IPS DF 4.7 (cell line): ENCODE results near the gene IFIT2.
"Not testable (repeated sequence)": the region's sequence is repeated elsewhere in the genome, so short reads cannot be mapped to it uniquely, and the experiment has no call there.

Source experiments
- DNase-seq: peaks from one replicate; pipeline ENCODE4 v3.0.0-alpha.2; 2013; ENCODE audit warnings: low spot score; ENCODE audit errors: extremely low read depth

The IFIT2 gene

DNA sequence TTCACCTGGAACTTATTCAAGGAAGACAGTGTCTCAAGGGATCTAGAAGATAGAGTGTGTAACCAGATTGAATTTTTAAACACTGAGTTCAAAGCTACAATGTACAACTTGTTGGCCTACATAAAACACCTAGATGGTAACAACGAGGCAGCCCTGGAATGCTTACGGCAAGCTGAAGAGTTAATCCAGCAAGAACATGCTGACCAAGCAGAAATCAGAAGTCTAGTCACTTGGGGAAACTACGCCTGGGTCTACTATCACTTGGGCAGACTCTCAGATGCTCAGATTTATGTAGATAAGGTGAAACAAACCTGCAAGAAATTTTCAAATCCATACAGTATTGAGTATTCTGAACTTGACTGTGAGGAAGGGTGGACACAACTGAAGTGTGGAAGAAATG, 36.9 kb downstream of the IFIT2 start:
- DNase-seq: no peak

DNA sequence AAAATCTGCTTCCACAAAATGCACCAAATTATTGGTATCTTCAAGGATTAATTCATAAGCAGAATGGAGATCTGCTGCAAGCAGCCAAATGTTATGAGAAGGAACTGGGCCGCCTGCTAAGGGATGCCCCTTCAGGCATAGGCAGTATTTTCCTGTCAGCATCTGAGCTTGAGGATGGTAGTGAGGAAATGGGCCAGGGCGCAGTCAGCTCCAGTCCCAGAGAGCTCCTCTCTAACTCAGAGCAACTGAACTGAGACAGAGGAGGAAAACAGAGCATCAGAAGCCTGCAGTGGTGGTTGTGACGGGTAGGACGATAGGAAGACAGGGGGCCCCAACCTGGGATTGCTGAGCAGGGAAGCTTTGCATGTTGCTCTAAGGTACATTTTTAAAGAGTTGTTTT, 38.0 kb downstream of the IFIT2 start:
- no peak for DNase-seq

DNA sequence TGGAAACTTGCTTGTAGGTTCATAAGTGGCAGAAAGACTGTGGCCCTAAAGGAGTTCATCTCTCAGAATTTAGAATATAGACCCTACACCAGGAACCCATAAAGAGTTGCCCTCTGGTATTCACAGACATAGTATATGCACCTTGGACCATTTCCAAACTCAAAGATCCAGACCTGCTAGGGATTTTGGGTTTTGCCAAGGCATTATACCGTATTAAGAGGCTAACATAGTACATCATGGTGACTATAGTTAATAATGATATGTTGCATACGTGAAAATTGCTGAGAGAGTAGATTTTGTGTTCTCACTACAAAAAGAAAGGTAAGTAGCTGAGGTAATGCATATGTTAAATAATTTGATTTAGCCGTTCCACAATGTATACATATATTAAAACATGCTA, 39.8 kb downstream of the IFIT2 start:
- DNase-seq: no peak

DNA sequence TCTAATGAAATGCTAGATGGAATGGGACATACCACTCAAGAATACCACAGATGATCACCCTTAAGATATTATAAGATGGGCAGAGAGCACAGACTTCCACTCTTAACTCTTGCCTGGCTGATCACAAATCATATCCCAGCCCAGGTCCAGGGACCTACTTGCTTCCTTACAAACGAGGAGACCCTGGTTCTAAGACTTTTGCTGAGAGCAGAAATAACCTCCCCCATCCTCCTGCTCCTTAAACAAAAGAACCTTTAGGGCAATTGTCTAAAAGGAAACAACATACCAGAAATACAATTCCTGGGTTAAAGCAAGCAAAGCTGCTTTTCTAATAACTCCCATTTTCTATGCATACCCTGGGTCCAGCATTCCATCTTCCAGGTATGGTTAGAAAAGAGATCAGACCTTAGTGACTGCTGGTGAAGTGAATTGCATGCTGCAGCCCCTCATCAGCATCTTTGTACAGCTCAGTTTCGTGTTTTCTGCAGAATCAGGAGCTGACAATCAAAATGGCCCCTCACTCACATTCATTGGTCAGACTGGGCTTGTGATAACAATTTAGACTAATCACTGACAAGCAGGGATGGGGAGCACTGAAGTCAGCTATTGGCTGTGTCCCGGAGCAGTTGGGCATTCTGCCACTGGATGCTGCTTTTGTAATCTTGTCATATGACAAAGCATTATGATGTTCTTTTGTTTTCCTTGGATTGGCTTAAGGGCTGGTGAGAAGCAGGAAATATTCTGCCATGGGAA, 40.5 kb downstream of the IFIT2 start:
- no peak for DNase-seq

DNA sequence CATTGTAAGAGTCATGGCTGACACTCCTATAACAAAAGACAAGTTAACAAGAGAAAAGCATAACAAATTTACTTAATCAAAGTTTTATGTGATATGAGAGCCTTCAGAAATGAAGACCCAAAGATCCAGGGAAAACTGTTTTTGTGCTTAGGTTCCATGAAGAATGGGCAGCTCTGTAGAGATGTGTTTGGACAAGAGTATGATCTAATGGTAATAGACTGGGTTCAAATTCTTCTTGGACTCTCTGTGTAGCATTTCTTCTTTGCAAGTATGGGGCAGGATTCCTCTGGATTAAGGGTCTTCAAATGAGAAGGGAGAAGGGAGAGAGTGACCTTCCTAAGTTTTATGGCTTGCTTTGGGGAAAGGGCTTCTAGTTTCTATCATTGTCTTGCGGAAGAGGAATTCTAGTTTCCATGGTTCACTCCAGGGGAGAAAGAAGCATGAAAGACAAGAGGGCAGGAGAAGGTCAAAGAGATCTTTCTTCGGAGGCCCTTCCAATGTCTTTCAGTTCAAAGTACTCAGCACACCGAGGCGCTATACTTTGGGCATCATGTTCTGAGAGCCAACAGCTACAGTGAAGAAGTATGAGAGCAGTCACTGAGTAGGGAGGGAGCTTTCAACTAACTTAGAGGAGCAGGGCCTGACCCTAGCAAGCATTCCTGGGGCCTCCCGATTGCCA, 41.4 kb downstream of the IFIT2 start:
- no peak for DNase-seq

DNA sequence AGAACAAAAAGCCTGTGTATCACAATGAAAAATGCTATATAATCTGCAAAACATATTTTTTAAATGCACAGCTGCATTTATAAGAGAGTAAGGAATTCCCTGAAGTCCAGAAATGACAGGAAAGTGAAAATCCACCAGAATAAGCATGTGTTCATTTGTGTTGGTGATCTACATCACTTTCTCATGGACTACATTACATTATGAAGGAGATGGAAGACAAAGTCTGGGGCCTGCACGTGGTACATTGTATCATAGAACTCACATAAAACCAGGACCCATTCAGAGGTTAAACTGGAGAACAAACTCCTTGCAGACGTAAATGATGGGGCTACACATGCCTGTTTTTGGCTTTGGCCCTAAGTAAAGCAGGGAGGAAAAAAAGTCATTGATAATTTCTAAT, 42.3 kb downstream of the IFIT2 start:
- DNase-seq: no peak

DNA sequence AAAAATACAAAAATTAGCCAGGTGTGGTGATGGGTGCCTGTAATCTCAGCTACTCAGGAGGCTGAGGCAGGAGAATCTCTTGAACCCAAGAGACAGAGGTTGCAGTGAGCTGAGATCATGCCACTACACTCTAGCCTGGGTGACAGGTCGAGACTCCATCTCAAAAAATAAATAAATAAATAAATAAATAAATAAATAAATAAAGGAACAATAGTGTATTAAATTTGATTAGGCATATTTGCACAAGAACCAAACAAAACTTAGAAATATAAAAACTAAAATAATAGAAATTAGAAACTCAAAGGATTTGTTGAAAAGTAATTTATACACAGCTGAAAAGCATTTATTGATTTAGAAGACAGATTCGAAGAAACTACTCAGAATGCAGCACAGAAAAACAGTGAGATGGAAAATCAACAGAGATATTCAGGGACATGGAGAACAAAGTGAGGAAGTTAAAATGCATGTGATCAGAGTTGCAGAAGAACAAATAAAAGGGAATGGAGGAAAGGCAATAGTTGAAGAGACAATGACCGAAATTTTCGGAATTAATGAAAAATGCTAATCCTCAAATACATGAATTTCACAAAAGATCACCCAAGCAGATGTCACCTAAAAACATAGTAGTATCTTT, 43.6 kb downstream of the IFIT2 start:
- no peak for DNase-seq

DNA sequence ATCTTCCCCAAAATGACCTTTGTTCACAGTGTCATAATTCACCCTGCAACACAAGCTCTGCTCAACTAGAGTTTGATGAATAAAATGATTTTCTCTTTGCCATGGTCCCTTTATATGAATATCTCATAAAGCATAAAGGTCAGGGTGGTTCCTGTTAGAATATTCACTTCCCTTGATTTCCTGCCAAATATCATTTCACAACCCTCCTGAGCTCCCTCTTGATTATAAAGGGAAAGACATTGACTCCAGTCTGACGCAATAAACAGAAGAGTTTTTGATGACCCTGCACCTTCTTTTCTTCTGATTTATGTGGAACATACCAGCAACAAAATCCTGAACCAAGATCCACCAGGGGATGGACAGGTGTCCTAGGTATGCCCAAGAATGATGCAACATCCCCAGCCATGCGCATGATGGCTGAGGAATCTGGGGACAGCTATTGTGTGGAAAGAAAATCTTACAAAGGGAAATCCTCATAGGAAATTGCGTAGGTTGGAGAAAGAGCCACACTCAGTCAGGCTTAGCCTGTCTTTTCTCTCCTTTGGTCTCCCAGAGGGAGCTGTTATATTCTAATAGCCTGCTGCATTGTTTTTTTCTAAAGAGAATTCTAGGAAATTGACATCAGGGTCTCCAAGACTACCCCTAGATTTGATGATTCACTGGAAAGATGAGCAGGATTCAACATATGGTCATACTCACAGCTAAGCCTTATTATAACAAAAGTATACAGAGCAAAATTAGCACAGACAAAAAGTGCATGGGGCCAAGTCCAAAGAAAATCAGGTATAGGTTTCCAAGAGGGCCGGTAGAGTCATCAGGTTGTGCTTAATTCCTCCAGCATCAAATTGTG, 44.8 kb downstream of the IFIT2 start:
- no peak for DNase-seq

DNA sequence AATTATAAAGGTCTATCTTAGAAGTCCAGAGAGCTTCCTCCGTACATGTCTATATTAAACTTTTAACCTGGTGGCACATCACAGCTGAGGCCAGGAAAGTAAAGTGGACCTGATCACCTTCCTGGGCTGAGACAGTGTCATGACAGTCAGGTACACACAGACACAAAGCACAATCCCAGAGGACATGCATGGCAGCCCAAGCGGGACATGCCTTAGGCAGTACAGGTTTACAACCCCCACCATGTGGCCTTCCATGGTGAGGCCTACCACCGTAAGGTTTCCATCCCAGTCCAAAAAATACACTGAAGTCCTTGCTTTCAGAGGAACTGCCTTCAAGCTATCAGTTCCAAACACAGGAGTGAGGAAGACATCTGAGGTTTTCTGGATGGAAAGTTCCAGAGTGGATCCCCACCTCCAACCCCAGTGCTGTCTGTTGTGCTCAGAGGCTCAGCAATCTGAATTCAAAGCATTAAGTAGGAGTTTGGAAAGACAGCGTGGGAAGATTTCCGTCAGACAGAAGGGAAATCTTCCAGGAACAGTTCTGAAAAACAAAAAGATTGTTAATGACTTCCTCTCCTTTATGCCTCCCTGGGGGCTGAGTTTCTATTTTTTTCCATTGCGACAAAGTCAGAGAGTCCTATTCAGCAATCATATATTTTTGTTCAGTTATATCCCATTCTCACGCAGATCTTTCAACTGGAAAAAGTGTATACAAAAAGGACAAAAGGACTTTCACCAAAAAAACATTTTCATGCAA, 46.0 kb downstream of the IFIT2 start:
- DNase-seq: no peak

DNA sequence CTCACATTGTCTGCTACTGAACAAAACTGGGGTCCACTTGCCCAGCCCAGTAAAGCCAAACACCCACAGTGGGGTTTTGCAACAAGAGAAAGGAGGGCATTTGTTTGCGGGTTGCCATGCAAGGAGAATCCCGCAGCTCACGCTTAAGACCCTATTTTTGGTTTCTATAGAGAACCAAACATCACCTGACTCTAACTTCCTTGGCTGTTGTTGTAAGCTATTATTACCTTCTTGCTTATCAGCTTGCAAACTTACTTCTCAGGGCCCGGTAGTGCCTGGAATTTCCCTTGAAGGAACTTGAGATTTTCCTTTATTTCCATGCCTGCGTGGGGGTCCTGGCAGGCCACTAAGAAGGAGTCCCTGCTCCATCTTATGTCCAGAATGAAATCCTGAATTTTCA, 46.6 kb downstream of the IFIT2 start:
- DNase-seq: no peak

DNA sequence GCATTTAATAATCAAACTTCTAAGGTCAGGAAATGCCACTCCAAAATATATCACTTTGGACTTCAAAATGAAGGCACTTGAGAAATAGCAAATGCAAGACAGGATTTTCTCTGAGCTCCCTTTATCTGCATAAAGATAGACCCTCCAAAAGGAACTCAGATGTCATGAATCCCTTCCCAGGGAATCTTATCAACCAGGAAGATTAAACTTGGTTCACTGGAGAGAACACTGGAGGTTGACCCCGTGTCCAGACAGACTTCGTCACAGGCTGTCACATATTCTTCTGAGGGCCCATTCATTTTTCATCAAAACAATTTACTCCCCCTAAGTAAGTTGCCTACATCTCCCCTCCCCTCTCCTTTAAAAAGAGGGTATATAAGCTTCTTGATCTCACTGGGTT, 47.1 kb downstream of the IFIT2 start:
- DNase-seq: no peak

DNA sequence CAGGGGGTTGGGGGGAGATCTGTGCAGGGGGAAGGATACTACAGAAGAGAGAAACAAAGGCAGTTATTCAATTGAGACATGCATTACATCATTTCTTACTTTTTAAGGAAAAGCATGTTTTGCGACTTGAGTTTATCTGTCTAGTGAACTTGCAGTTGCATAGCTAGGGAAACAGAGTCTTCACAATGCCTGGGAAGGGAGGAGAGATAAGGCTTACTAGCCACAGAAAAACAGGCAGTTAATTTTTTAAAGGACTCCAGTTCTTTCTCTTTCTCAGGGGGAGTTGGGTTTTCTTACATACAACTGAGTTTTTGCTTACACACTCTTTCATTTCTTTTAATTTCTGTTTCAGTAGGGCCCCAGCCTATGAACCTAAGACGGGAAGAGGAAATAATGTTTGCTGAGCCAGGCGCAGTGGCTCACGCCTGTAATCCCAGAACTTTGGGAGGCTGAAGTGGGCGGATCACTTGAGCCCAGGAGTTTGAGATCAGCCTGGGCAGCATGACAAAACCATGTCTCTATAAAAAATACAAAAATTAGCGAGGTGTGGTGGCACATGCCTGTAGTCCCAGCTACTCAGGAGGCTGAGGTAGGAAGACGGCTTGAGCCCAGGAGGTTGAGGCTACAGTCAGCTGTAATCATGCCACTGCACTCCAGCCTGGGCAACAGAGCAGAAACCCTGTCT, 48.9 kb downstream of the IFIT2 start:
- DNase-seq: not testable (repeated sequence)

DNA sequence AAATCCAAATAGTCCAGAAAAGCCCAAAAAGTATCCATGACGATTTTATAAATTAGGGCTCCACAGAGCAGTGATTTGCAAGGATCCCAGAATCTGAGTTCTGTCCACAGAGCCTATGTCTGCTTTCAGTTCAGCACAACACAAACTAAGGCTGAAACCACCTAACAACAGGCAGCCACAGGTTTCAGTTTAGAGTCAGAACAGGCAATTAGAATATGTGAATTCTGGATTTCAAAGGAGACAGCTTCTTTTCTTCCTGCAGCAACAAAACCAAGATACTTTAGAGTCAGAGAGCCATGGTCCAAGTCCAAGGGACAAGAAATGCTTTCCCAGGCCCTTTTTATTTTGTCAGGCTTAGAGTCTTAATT, 49.5 kb downstream of the IFIT2 start:
- no peak for DNase-seq

DNA sequence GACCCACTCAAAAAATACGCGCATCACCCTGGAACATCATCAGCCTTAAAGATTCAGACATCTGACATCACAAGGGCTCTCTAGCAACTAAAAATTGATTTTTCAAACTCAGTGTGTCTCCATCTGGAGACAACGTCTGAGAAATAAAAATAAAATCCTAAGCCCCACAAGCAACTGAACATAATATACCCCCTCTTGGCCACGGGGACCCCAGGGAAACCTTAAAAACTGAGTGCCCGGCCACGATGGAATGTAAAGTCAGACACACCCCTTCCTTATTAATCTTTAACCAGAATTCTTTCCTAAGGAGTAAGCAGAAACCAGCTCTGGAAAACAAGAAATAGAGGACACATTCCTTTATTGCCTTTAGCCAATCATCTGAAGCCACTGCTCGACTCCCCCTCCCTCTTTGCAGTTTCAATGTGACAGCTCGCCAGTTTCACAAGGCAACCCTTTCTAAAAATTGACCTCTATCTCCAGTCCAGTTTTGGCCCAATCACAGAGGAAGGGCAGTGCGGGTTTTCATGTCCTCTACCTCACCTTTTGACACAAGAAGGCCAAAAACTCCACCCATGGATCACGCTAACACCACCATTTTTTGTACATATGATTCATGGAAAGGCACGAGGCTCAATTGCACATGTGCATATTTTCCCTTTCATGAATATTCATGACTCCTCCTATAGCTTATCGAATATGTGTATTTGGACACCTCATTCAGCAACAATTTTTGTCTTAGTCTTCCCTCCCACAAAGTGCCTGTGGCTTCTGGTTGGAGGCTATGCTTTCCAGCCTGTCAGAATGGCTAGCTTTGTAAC, 50.1 kb downstream of the IFIT2 start:
- DNase-seq: no peak

DNA sequence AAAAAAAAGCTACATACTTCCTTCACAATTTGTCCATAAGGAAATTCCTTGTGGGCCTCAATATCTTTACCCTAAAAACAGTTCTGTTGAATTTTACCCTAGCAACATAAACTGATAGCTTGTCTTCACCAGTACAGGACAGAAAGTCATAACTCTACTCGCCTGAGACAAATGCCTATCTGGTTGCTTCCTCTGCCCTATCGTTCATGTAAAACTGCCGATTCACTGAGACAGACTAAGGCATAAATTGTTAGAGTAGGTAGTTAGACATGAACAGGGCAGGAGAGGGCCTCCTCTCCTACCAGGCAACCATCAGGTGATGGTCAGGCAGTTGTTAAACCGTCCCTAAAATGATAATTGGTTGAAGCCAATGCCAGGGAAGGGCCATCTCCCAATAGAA, 51.0 kb downstream of the IFIT2 start:
- no peak for DNase-seq

DNA sequence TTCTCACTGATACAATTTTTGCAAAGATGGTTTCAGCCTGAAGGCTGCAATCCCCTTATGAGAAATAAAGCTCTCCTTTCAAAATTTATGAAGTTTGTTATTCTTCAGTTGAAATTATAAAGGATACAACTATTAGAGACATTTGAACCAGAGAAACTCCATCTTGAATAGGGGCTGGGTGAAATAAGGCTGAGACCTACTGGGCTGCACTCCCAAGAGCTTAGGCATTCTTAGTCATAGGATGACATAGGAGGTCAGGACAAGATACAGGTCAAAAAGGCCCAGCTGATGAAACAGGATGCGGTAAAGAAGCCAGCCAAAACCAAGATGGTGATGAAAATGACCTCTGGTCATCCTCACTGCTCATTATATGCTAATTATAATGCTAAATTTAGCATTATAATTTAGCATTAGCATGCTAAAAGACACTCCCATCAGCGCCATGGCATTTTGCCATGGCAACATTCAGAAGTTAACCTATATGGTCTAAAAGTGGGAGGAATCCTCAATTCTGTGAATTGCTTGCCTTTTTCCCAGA, 53.6 kb downstream of the IFIT2 start:
- no peak for DNase-seq

DNA sequence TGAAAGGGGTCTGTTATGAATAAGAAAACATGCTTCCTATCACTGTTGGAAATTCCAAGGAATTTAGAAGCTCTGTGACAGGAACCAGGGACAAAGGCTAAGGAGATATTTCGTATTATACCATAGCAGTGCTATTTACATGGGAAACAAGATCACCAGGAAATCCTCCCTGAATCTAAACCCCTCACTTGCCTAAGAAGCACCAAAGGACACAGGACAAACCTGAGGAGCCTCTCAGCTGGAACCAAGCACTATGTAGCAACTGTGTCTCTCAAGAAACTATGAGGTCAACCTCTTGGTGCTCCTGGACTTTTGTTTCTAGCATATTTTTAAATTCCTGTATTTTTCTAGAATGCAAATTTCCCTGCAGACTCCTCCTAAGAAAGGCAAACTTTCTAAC, 55.2 kb downstream of the IFIT2 start:
- DNase-seq: no peak

DNA sequence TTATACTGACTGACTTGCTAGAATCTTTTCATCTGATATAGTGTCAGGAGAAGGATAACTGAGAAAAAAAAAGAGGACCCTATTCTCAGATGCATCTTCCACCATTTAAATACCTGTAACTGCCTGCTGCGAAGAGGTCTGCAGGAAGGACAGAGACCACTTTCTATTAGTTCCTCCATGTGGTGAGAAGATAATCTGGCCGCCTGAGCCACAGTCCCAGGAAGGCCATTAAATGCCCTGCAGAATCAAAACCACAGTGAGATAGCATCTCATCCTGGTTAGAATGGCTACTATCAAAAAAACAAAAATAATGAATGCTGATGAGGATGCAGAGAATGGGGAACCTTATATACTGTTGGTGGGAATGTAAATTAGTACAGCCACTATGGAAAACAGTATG, 56.1 kb downstream of the IFIT2 start:
- DNase-seq: no peak
